A549 (cell line): ENCODE measurements around the gene RSPH6A. TPM values are rescaled to one million over a fixed set of nuclear protein-coding genes. Genes with fewer than 3 reads are reported as not detected.

Experiments used
- ATAC-seq, 2 experiments: fragments of 200-7000 bp in 1 of 2; fragments of >200 bp in 1 of 2; cut with Nextera tagmentation in 1 of 2; cut with Tn5 transposase in 1 of 2; 3 replicates each; pipeline versions ENCODE4 v1.8.0 to v1.9.1; 2018 to 2020; ENCODE audit warnings: mild to moderate bottlenecking in 1 of 2, moderate library complexity in 1 of 2
- CTCF ChIA-PET: fragments of 300-600 bp; sonication (Branson Sonifier 250); formaldehyde crosslinking; extraction: SDS; loops from one replicate; lab custom pipeline; 2021; ENCODE audit warnings: antibody characterized with exemption, inconsistent platforms; lab: Yijun Ruan, JAX
- POLR2A ChIA-PET: fragments of 350-600 bp; formaldehyde crosslinking; extraction: SDS; loops from one replicate; lab custom pipeline; 2021; ENCODE audit warnings: antibody characterized with exemption, inconsistent platforms; lab: Yijun Ruan, JAX
- DNase-seq, 2 experiments: peaks; one replicate each; pipeline versions ENCODE4 v3.0.0 to v3.0.0-alpha.2; 2011 to 2016; ENCODE audit warnings: low read depth in 1 of 2, low spot score in 1 of 2
- FAIRE-seq: peaks from 2 replicates; lab custom pipeline; 2011; peaks lifted over from hg19 to GRCh38; lab: Jason Lieb, UNC
- H3K27ac ChIP-seq, 2 experiments: fragments of >200 bp; sonication (Bioruptor Twin); formaldehyde crosslinking; 3 replicates each; pipeline ENCODE4 v1.5.1; 2016 to 2017
- H3K4me1 ChIP-seq: fragments of >200 bp; sonication (Bioruptor Twin); formaldehyde crosslinking; 3 replicates; pipeline ENCODE4 v1.6.1; 2016
- H3K4me2 ChIP-seq: fragments of >200 bp; sonication (Bioruptor Twin); formaldehyde crosslinking; 3 replicates; pipeline ENCODE4 v1.6.1; 2016
- H3K4me3 ChIP-seq: fragments of >200 bp; sonication (Bioruptor Twin); formaldehyde crosslinking; 3 replicates; pipeline ENCODE4 v1.5.1; 2016
- H3K9me3 ChIP-seq: fragments of >200 bp; sonication (Bioruptor Twin); formaldehyde crosslinking; 3 replicates; pipeline ENCODE4 v1.6.1; 2016
- CEBPB ChIP-seq, 2 experiments: fragments of >200 bp in 1 of 2; sonication (Bioruptor Twin) in 1 of 2; formaldehyde crosslinking in 1 of 2; IDR thresholded peaks; 2 replicates each; pipeline ENCODE4 v1.6.1; 2012 to 2016
- CHD4 ChIP-seq: fragments of 200-600 bp; sonication (generic); IDR thresholded peaks from 2 replicates; pipeline ENCODE4 v1.6.1; 2016; ENCODE audit warnings: antibody characterized with exemption, mild to moderate bottlenecking, borderline replicate concordance
- EHF ChIP-seq: fragments of 250-450 bp; sonication (Bioruptor Pico); IDR thresholded peaks from 2 replicates; pipeline ENCODE4 v1.5.0; 2020; ENCODE audit warnings: mild to moderate bottlenecking
- EP300 ChIP-seq, 2 experiments: fragments of >200 bp; sonication (Bioruptor Twin); formaldehyde crosslinking; IDR thresholded peaks; 2 replicates in 1 of 2; 3 replicates in 1 of 2; pipeline ENCODE4 v1.6.1; 2016 to 2017
- ESRRA ChIP-seq: fragments of 150-350 bp; IDR thresholded peaks from 2 replicates; pipeline ENCODE4 v1.6.1; 2014; ENCODE audit warnings: mild to moderate bottlenecking, low read length, borderline replicate concordance
- FOSB ChIP-seq: fragments of 250-450 bp; sonication (Bioruptor Pico); IDR thresholded peaks from 2 replicates; pipeline ENCODE4 v1.5.0; 2020; ENCODE audit warnings: mild to moderate bottlenecking, moderate library complexity
- FOSL2 ChIP-seq, 2 experiments: fragments of 450-650 bp in 1 of 2; fragments of >200 bp in 1 of 2; sonication (Bioruptor Twin) in 1 of 2; formaldehyde crosslinking; IDR thresholded peaks; 2 replicates each; pipeline versions ENCODE4 v1.5.0 to v1.6.1; 2016 to 2020; ENCODE audit warnings: mild to moderate bottlenecking in 1 of 2, moderate library complexity in 1 of 2
- FOXS1 ChIP-seq: fragments of 250-450 bp; sonication (Bioruptor Pico); IDR thresholded peaks from 2 replicates; pipeline ENCODE4 v1.5.0; 2020; ENCODE audit warnings: mild to moderate bottlenecking, moderate library complexity
- HOXB13 ChIP-seq: fragments of 250-450 bp; sonication (Bioruptor Pico); IDR thresholded peaks from 2 replicates; pipeline ENCODE4 v1.5.0; 2020; ENCODE audit warnings: low read depth, mild to moderate bottlenecking, moderate library complexity
- HOXB5 ChIP-seq: fragments of 250-450 bp; sonication (Bioruptor Pico); IDR thresholded peaks from 2 replicates; pipeline ENCODE4 v1.5.0; 2020; ENCODE audit warnings: mild to moderate bottlenecking, moderate library complexity
- JUN ChIP-seq, 2 experiments: fragments of >200 bp; sonication (Bioruptor Twin); formaldehyde crosslinking; IDR thresholded peaks; 2 replicates in 1 of 2; 3 replicates in 1 of 2; pipeline ENCODE4 v1.6.1; 2016 to 2017
- KDM1A ChIP-seq: fragments of 200-600 bp; sonication (generic); IDR thresholded peaks from 2 replicates; pipeline ENCODE4 v1.6.1; 2016; ENCODE audit warnings: low read depth, mild to moderate bottlenecking
- MAZ ChIP-seq: fragments of 150-350 bp; IDR thresholded peaks from 2 replicates; pipeline ENCODE4 v1.6.1; 2014; ENCODE audit warnings: antibody characterized with exemption, low read depth, low read length, borderline replicate concordance
- MYC ChIP-seq: IDR thresholded peaks from 2 replicates; pipeline ENCODE4 v1.6.1; 2012; ENCODE audit warnings: mild to moderate bottlenecking, inconsistent platforms, low read length, improper control_type of control experiment, borderline replicate concordance
- POLR2A ChIP-seq: IDR thresholded peaks from 2 replicates; pipeline ENCODE4 v1.6.1; 2012; ENCODE audit warnings: mild to moderate bottlenecking, low read length
- POLR2AphosphoS2 ChIP-seq: conservative IDR thresholded peaks from 2 replicates; pipeline ENCODE4 v1.6.1; 2012; ENCODE audit warnings: low read length, improper control_type of control experiment, inconsistent platforms
- RARB ChIP-seq: fragments of 250-450 bp; sonication (Bioruptor Pico); IDR thresholded peaks from 2 replicates; pipeline ENCODE4 v1.8.0; 2021; ENCODE audit warnings: mild to moderate bottlenecking, moderate library complexity
- RFX5 ChIP-seq: fragments of 450-650 bp; IDR thresholded peaks from 2 replicates; pipeline ENCODE4 v1.7.1; 2014; ENCODE audit warnings: antibody characterized with exemption, mild to moderate bottlenecking, moderate library complexity
- SMC3 ChIP-seq: fragments of >200 bp; sonication (Bioruptor Twin); formaldehyde crosslinking; IDR thresholded peaks from 3 replicates; pipeline ENCODE4 v1.6.1; 2018; ENCODE audit warnings: inconsistent platforms
- SREBF2 ChIP-seq: fragments of 450-650 bp; IDR thresholded peaks from 2 replicates; pipeline ENCODE4 v1.6.1; 2014; ENCODE audit warnings: mild to moderate bottlenecking, moderate library complexity
- TFCP2L1 ChIP-seq: fragments of 250-450 bp; sonication (Bioruptor Pico); IDR thresholded peaks from 2 replicates; pipeline ENCODE4 v1.5.0; 2021; ENCODE audit warnings: mild to moderate bottlenecking
- TP53 ChIP-seq: fragments of 250-450 bp; sonication (Bioruptor Pico); IDR thresholded peaks from 2 replicates; pipeline ENCODE4 v1.5.0; 2021; ENCODE audit warnings: mild to moderate bottlenecking, moderate library complexity
- ZC3H11A ChIP-seq: fragments of 450-650 bp; IDR thresholded peaks from 2 replicates; pipeline ENCODE4 v1.6.1; 2014; ENCODE audit warnings: antibody characterized with exemption, mild to moderate bottlenecking
- ZNF302 ChIP-seq: fragments of 250-450 bp; sonication (Bioruptor Pico); IDR thresholded peaks from 2 replicates; pipeline ENCODE4 v1.9.0; 2021; ENCODE audit warnings: inconsistent platforms, mild to moderate bottlenecking, moderate library complexity
- ZSCAN20 ChIP-seq: fragments of 250-450 bp; sonication (Bioruptor Pico); IDR thresholded peaks from 2 replicates; pipeline ENCODE4 v1.8.0; 2022; ENCODE audit warnings: mild to moderate bottlenecking, moderate library complexity
- WGBS: methylation state at CpG from one replicate; pipeline ENCODE4 v1.1.6; 2017; ENCODE audit errors: missing lambda C conversion rate; 5-methylcytosine and 5-hydroxymethylcytosine counted together
- polyA plus RNA-seq, 4 experiments: library from polyadenylated mRNA; depleted of rRNA in 3 of 4; stranded (reverse); fragments of >200 nt; fragmentation: RNase III in 1 of 4; extraction: RNeasy Plus Mini Kit Qiagen cat#74134 plus additional on column Dnase treatment in 1 of 4; gene quantifications; 2 replicates in 3 of 4; 3 replicates in 1 of 4; pipeline ENCODE4 v1.2.3, GENCODE V29; 2011 to 2017
- TF ChIP-seq, protein P1 (sequence below): fragments of >200 bp; sonication (Bioruptor Twin); formaldehyde crosslinking; IDR thresholded peaks from 3 replicates; pipeline ENCODE4 v1.6.1; 2016
- TF ChIP-seq, protein P2 (sequence below): fragments of 150-350 bp; IDR thresholded peaks from 2 replicates; pipeline ENCODE4 v1.6.1; 2014; ENCODE audit warnings: low read depth, mild to moderate bottlenecking, low read length
- TF ChIP-seq, protein P3 (sequence below): fragments of 250-450 bp; sonication (Bioruptor Pico); IDR thresholded peaks from 2 replicates; pipeline ENCODE4 v1.5.0; 2020; ENCODE audit warnings: low read depth, mild to moderate bottlenecking, moderate library complexity

The RSPH6A gene
- polyA plus RNA-seq, 2 of the 4 experiments (the other 2 are of a cell fraction), result not detected

DNA sequence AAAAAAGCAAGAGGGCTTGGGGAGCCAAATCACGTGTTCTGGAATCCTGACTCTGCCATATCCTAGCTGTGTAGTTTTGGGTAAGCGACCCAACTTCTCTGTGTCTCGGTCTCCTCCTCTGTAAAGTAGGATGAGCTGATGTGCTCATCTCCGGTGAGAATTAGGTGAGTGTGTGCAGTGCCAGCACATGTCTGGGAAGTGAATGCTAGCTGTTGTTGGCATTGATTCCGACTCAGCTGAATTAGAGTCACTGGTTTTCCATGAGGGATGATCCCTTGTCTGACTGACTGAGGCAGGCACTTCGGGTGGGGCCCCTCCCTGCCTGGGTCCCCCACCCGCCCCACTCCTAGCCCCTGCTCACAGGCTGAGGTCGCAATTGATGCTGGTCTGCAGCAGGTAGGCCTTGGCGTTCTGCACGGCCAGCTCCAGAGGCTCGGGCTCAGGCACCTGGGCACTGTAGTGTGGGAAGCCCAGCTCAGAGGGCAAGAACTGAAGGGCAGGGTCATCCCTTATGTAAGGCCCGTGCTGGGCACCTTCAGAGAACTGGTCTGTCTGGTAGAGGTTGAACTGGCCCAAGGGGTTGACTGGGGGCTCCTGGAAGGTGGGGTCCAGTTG is 835 bp downstream of the RSPH6A start:
- TF ChIP-seq CHD4 (no peak), EP300 (IDR thresholded peaks at IDR 0.05) (no peak), FOSL2 (IDR thresholded peaks at IDR 0.05) (no peak), FOSL2 (CRISPR knock-in tag; IDR thresholded peaks at IDR 0.05) (no peak), FOXS1 (CRISPR knock-in tag) (no peak), JUN (IDR thresholded peaks at IDR 0.05) (no peak), EHF (CRISPR knock-in tag) (no peak), HOXB5 (no peak), TP53 (CRISPR knock-in tag) (no peak), SREBF2 (no peak), ESRRA (no peak), MYC (no peak), POLR2A (no peak), KDM1A (no peak), FOSB (CRISPR knock-in tag) (no peak), POLR2AphosphoS2 (no peak), ZNF302 (no peak), RARB (CRISPR knock-in tag) (no peak)
- TF ChIP-seq, protein P1, sequence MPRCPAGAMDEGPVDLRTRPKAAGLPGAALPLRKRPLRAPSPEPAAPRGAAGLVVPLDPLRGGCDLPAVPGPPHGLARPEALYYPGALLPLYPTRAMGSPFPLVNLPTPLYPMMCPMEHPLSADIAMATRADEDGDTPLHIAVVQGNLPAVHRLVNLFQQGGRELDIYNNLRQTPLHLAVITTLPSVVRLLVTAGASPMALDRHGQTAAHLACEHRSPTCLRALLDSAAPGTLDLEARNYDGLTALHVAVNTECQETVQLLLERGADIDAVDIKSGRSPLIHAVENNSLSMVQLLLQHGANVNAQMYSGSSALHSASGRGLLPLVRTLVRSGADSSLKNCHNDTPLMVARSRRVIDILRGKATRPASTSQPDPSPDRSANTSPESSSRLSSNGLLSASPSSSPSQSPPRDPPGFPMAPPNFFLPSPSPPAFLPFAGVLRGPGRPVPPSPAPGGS, result no peak
- TF ChIP-seq, protein P2, sequence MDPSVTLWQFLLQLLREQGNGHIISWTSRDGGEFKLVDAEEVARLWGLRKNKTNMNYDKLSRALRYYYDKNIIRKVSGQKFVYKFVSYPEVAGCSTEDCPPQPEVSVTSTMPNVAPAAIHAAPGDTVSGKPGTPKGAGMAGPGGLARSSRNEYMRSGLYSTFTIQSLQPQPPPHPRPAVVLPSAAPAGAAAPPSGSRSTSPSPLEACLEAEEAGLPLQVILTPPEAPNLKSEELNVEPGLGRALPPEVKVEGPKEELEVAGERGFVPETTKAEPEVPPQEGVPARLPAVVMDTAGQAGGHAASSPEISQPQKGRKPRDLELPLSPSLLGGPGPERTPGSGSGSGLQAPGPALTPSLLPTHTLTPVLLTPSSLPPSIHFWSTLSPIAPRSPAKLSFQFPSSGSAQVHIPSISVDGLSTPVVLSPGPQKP, result no peak
- DNase-seq (no peak), FAIRE-seq (no peak), ATAC-seq (no peak)
- Histone ChIP-seq H3K4me2 (no peak overlapping the region), H3K4me1 (peaks cover 24% of the 10 kb centered on the region), H3K9me3 (no peaks in the 10 kb centered on the region), H3K4me3 (no peak overlapping the region), H3K27ac (no peak overlapping the region; a peak in 1 of 6 replicates)
- 82% methylated on average over 8 of the region's 12 CpGs for WGBS
- POLR2A ChIA-PET, result interaction anchor here (1.0 to 1.5 kb wide), 2 partner anchors 22 to 44 kb away, joined by 3 to 4 read pairs; partner anchors contain the start of gene DMWD
- CTCF ChIA-PET, result interaction anchor here (1.2 to 74.3 kb wide), 7 partner anchors 6 to 263 kb away, joined by 3 to 2204 read pairs (median 9); partner anchors contain the start of genes DMPK, DMWD, FOXA3 and IRF2BP1

DNA sequence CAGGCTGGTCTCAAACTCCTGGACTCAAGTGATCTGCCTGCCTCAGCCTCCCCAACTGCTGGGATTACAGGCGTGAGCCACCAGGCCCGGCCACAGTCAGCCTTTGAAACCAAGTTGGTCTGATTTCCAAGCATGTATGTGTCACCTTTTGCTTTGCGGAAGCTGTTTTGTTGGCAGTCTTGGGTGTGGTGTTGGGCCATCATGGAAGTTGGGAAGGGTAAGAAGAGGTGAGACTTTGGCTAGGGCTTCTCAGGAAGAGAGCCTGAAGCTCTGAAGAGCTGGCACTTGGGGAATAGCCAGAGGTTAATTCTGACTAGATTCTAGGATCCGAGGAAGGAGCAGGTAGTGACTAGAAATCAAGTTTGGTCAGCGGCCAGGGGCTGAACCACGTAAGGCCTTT is 2.8 kb downstream of the RSPH6A start:
- peaks cover 18% of the 10 kb centered on the region for H3K4me1 ChIP-seq
- TF ChIP-seq SMC3, result no peak
- no peak for TF ChIP-seq RFX5
- no peak for TF ChIP-seq SREBF2
- TF ChIP-seq HOXB13 (CRISPR knock-in tag), result no peak
- TF ChIP-seq ZSCAN20 (CRISPR knock-in tag), result no peak
- no peak for TF ChIP-seq MYC
- no peak for TF ChIP-seq FOSL2 (IDR thresholded peaks at IDR 0.05)
- TF ChIP-seq FOSL2 (CRISPR knock-in tag; IDR thresholded peaks at IDR 0.05), result no peak
- TF ChIP-seq CEBPB (IDR thresholded peaks at IDR 0.05), result no peak
- TF ChIP-seq TFCP2L1, result no peak
- no peak for TF ChIP-seq ZC3H11A
- TF ChIP-seq JUN (IDR thresholded peaks at IDR 0.05), result no peak
- TF ChIP-seq, protein P3, sequence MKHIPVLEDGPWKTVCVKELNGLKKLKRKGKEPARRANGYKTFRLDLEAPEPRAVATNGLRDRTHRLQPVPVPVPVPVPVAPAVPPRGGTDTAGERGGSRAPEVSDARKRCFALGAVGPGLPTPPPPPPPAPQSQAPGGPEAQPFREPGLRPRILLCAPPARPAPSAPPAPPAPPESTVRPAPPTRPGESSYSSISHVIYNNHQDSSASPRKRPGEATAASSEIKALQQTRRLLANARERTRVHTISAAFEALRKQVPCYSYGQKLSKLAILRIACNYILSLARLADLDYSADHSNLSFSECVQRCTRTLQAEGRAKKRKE, result no peak
- TF ChIP-seq MAZ, result no peak
- no peak for DNase-seq
- H3K4me3 ChIP-seq, result no peak overlapping the region
- no peak overlapping the region for H3K4me2 ChIP-seq
- POLR2A ChIA-PET, result no interaction called here
- no peaks in the 10 kb centered on the region for H3K9me3 ChIP-seq
- no peak for ATAC-seq
- FAIRE-seq, result no peak
- CTCF ChIA-PET, result interaction anchor here (1.1 to 74.3 kb wide), 5 partner anchors 4 to 120 kb away, joined by 4 to 2204 read pairs (median 151); partner anchors contain the start of genes DMPK, DMWD, FOXA3 and IRF2BP1
- 0 out of 6 replicates have a peak overlapping the region, but pooled peaks of 1 of the 2 experiments have one; percentile 18 for H3K27ac ChIP-seq
- 86% methylated on average over 6 of the region's 6 CpGs for whole genome bisulfite sequencing
